ENCODE measurements around the gene SYT7. TPM values are rescaled to one million over a fixed set of nuclear protein-coding genes. Genes with fewer than 3 reads are reported as not detected.

SYT7 gene
- total and polyA plus RNA-seq, 10 donors = 0.14 to 5.3 (median 2.3) TPM

- Histone ChIP-seq H3K36me3 (no peaks in the 10 kb centered on the region), H3K4me3 (peak overlapping the region in 1 of 8 donors; percentile 43), H3K27ac (no peak overlapping the region), H3K4me1 (peaks cover 9 to 22% (median 12%) of the 10 kb centered on the region in 6 donors), H3K27me3 (replicated peaks in 1 of 7) (peaks cover 0 to 49% (median 15%) of the 10 kb centered on the region in 7 donors), H3K9me3 (no peaks in the 10 kb centered on the region)
- WGBS, 5 donors = 16 to 25% (median 17%) methylated on average over 23 of the region's 23 CpGs
- peak; percentile 83 for DNase-seq
- TF ChIP-seq POLR2A (IDR thresholded peaks at IDR 0.05) (no peak), POLR2AphosphoS5 (IDR thresholded peaks at IDR 0.05) (no peak)
- TF ChIP-seq, protein P1, sequence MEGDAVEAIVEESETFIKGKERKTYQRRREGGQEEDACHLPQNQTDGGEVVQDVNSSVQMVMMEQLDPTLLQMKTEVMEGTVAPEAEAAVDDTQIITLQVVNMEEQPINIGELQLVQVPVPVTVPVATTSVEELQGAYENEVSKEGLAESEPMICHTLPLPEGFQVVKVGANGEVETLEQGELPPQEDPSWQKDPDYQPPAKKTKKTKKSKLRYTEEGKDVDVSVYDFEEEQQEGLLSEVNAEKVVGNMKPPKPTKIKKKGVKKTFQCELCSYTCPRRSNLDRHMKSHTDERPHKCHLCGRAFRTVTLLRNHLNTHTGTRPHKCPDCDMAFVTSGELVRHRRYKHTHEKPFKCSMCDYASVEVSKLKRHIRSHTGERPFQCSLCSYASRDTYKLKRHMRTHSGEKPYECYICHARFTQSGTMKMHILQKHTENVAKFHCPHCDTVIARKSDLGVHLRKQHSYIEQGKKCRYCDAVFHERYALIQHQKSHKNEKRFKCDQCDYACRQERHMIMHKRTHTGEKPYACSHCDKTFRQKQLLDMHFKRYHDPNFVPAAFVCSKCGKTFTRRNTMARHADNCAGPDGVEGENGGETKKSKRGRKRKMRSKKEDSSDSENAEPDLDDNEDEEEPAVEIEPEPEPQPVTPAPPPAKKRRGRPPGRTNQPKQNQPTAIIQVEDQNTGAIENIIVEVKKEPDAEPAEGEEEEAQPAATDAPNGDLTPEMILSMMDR (IDR thresholded peaks at IDR 0.05 in 8 of 11, conservative IDR thresholded peaks at IDR 0.05 in 3 of 11) = peak; percentile 83 to 96 (median 91)
- intact Hi-C loops (cut with DNase I; ENCODE audit: low total_unique reads) = loop anchor here (5.0 kb wide), 1 partner anchor 40 kb away; no protein-coding TSS in a partner anchor
Observed at GRCh38 chr11:61516675-61517572, 64.0 kb downstream of the SYT7 start.

DNA sequence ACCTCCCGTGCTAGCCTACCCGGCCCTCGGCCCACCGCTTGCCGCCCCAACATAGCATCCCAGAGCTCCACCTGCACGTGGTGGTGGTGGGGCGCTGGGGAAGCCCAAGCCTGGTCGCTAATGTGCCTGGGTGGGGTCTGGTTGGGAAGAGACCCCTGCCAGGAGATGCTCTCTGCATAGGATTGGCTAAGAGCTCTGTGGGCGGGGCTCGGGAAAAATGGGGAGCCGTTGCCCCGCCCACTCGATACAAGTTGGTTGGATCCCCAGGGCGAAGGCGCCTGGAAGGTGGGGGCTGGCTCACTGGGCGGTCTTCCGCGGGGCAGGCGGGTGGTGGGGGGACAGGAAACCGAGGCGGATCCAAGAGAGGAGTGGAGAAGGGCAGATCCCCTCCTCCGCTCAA is 64.7 kb downstream of the SYT7 start:
- Histone ChIP-seq H3K4me1 (peaks cover 9 to 22% (median 12%) of the 10 kb centered on the region in 6 donors), H3K27me3 (replicated peaks in 1 of 7) (peaks cover 0 to 56% (median 15%) of the 10 kb centered on the region in 7 donors), H3K27ac (no peak overlapping the region), H3K36me3 (no peaks in the 10 kb centered on the region), H3K9me3 (no peaks in the 10 kb centered on the region), H3K4me3 (peak overlapping the region in 1 of 8 donors; percentile 43)
- no peak for DNase-seq
- 25 to 31% (median 27%) methylated on average over 21 to 22 of the region's 22 CpGs for WGBS, 5 donors
- TF ChIP-seq POLR2AphosphoS5 (IDR thresholded peaks at IDR 0.05) (no peak), POLR2A (IDR thresholded peaks at IDR 0.05) (no peak)
- TF ChIP-seq, protein P1 (IDR thresholded peaks at IDR 0.05 in 8 of 11, conservative IDR thresholded peaks at IDR 0.05 in 3 of 11) = no peak
- intact Hi-C loops (cut with DNase I; ENCODE audit: low total_unique reads) = loop anchor here (5.0 kb wide), 1 partner anchor 39 kb away; no protein-coding TSS in a partner anchor

- WGBS, 5 donors = 74 to 91% (median 80%) methylated on average over 8 to 10 of the region's 10 CpGs
- intact Hi-C loops (cut with DNase I; ENCODE audit: low total_unique reads) = loop anchor here (5.0 kb wide), 1 partner anchor 38 kb away; no protein-coding TSS in a partner anchor
- TF ChIP-seq POLR2A (IDR thresholded peaks at IDR 0.05) (no peak), POLR2AphosphoS5 (IDR thresholded peaks at IDR 0.05) (no peak)
- TF ChIP-seq, protein P1 (IDR thresholded peaks at IDR 0.05 in 8 of 11, conservative IDR thresholded peaks at IDR 0.05 in 3 of 11) = no peak
Observed at GRCh38 chr11:61515686-61516085, 65.2 kb downstream of the SYT7 start.

More at GRCh38 chr11:61515686-61516085, 65.2 kb downstream of the SYT7 start:
- H3K4me1 ChIP-seq = peaks cover 9 to 22% (median 12%) of the 10 kb centered on the region in 6 donors
- H3K27me3 ChIP-seq (replicated peaks in 1 of 7) = peaks cover 0 to 61% (median 19%) of the 10 kb centered on the region in 7 donors
- no peaks in the 10 kb centered on the region for H3K9me3 ChIP-seq
- H3K4me3 ChIP-seq = no peak overlapping the region
- no peak for DNase-seq
- H3K36me3 ChIP-seq = no peaks in the 10 kb centered on the region
- no peak overlapping the region for H3K27ac ChIP-seq

Data from spleen (tissue), 11 donors.